Measurements from ENCODE around the gene NMT1. TPM values are rescaled to one million over a fixed set of nuclear protein-coding genes. Genes with fewer than 3 reads are reported as not detected.
A peak's percentile ranks its signal among the peaks of the same experiment; 100 is the strongest.

Gene NMT1
- total RNA-seq, 6 experiments from 2014 or later, result 135 to 152 (median 142) TPM

DNA sequence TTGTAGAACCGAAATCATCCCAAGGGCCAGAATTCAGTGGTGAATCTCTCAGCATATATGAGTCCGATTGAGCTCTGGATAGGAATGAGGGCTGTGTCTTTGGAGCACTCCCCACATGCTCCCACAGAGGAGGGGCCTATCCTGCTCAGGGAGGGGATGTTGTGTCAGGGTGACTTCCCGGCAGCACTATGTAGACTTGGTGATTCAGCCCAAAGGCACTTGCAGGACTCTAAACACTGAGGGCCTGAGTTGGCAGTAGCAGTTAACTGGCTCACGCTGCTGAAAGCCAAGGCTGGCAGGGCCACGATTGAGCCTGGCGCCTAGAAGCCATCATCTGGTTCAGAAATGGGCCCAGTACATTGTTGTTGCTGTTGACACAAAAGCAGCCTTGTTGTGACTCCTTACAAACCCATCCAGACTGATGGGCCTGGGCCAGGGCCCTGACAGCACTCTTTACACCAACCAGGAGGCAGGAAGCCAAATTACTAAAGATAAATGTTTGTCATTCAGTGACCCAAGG is 31.9 kb downstream of the NMT1 start:
- peaks cover 49% of the 10 kb centered on the region for H3K4me1 Mint-ChIP-seq (ENCODE audit: low read depth)
- TF ChIP-seq, protein P1, sequence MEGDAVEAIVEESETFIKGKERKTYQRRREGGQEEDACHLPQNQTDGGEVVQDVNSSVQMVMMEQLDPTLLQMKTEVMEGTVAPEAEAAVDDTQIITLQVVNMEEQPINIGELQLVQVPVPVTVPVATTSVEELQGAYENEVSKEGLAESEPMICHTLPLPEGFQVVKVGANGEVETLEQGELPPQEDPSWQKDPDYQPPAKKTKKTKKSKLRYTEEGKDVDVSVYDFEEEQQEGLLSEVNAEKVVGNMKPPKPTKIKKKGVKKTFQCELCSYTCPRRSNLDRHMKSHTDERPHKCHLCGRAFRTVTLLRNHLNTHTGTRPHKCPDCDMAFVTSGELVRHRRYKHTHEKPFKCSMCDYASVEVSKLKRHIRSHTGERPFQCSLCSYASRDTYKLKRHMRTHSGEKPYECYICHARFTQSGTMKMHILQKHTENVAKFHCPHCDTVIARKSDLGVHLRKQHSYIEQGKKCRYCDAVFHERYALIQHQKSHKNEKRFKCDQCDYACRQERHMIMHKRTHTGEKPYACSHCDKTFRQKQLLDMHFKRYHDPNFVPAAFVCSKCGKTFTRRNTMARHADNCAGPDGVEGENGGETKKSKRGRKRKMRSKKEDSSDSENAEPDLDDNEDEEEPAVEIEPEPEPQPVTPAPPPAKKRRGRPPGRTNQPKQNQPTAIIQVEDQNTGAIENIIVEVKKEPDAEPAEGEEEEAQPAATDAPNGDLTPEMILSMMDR (IDR thresholded peaks at IDR 0.05), result no peak
- H3K27ac Mint-ChIP-seq, result peak overlapping the region; percentile 95
- peak; percentile 98 for DNase-seq
- peaks cover 2% of the 10 kb centered on the region for H3K27me3 Mint-ChIP-seq (ENCODE audit: insufficient read depth)
- H3K9me3 Mint-ChIP-seq, result no peaks in the 10 kb centered on the region; the same call in 1 of the 2 replicates
- peak overlapping the region; percentile 67 for H3K4me3 Mint-ChIP-seq
- peaks cover 48% of the 10 kb centered on the region for H3K36me3 Mint-ChIP-seq (ENCODE audit: low read depth)

DNA sequence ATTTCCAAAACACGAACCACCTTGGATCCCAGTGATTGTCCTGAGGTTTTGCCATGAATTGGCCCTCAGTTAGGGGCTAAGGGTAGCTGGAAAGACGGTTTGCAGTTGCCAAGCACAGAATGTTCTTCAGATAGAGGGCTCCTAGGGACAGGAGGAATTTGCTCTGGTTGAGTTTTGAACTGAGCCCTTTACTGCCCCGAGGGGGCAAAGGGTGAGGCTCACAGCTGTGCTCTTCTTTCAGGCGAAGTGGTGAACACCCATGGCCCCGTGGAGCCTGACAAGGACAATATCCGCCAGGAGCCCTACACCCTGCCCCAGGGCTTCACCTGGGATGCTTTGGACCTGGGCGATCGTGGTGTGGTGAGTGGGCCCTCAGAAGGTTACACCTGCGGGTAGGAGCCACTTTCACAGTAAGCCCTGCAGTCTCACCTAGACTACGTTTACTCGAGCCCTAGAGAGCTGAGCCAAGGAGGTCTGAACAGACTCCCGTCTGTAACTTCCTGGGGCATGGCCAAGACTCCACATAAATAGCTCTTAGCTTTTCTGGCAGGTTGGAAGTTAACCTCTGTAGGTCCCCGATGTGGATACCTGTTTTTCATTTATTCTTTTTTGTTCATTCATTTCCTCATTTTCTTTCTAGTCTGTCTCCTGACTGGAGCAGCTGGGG is 32.5 kb downstream of the NMT1 start:
- H3K4me3 Mint-ChIP-seq, result peak overlapping the region; percentile 67

DNA sequence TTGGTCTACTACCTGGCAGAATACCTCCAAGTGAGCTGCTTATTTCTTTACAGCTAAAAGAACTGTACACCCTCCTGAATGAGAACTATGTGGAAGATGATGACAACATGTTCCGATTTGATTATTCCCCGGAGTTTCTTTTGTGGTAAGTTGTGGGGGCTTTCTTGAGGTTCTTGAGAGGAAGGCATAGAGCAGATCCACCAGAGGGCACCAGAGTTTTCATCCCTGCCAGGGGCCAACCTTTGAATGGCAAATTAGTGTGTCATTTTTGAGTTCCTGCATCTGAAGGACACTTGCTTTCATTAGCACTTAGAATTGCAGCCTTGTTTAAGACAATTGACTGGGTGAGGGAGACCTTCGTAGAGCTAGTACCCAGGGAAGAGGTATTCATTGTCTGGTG is 35.0 kb downstream of the NMT1 start:
- Mint-ChIP-seq H3K27me3 (ENCODE audit: insufficient read depth) (peaks cover under 1% of the 10 kb centered on the region; the same call in 1 of the 2 replicates), H3K9me3 (no peaks in the 10 kb centered on the region; the same call in 1 of the 2 replicates), H3K4me3 (no peak overlapping the region), H3K36me3 (ENCODE audit: low read depth) (peaks cover 48% of the 10 kb centered on the region), H3K27ac (no peak overlapping the region), H3K4me1 (ENCODE audit: low read depth) (peaks cover 45% of the 10 kb centered on the region)
- TF ChIP-seq, protein P1 (IDR thresholded peaks at IDR 0.05), result peak; percentile 80
- DNase-seq, result peak; percentile 32

More for the DNA sequence above, 32.5 kb downstream of the NMT1 start:
- Mint-ChIP-seq H3K9me3 (no peaks in the 10 kb centered on the region; the same call in 1 of the 2 replicates), H3K27ac (peak overlapping the region; percentile 95), H3K27me3 (ENCODE audit: insufficient read depth) (peaks cover 2% of the 10 kb centered on the region), H3K4me1 (ENCODE audit: low read depth) (peaks cover 48% of the 10 kb centered on the region), H3K36me3 (ENCODE audit: low read depth) (peaks cover 49% of the 10 kb centered on the region)
- TF ChIP-seq, protein P1 (IDR thresholded peaks at IDR 0.05), result no peak
- no peak for DNase-seq

DNA sequence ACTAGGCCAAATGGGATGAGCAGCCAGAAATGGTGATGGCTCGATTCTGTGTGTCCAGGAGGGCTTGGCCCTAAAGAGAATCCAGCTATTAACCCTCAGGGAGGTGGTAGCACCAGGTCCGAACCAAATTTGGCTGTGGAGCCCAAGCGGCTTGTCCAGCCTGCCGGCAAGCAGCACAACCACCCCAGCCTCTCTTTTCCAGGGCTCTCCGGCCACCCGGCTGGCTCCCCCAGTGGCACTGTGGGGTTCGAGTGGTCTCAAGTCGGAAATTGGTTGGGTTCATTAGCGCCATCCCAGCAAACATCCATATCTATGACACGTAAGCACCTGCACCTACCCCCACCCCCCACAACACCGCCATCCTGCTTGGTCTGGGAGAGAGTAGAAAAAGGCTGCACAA is 35.8 kb downstream of the NMT1 start:
- Mint-ChIP-seq H3K9me3 (no peaks in the 10 kb centered on the region; the same call in 1 of the 2 replicates), H3K4me1 (ENCODE audit: low read depth) (peaks cover 37% of the 10 kb centered on the region), H3K27me3 (ENCODE audit: insufficient read depth) (no peaks in the 10 kb centered on the region), H3K36me3 (ENCODE audit: low read depth) (peaks cover 43% of the 10 kb centered on the region), H3K4me3 (no peak overlapping the region), H3K27ac (no peak overlapping the region; the same call in 1 of the 2 replicates)
- DNase-seq, result no peak
- TF ChIP-seq, protein P1 (IDR thresholded peaks at IDR 0.05), result no peak

DNA sequence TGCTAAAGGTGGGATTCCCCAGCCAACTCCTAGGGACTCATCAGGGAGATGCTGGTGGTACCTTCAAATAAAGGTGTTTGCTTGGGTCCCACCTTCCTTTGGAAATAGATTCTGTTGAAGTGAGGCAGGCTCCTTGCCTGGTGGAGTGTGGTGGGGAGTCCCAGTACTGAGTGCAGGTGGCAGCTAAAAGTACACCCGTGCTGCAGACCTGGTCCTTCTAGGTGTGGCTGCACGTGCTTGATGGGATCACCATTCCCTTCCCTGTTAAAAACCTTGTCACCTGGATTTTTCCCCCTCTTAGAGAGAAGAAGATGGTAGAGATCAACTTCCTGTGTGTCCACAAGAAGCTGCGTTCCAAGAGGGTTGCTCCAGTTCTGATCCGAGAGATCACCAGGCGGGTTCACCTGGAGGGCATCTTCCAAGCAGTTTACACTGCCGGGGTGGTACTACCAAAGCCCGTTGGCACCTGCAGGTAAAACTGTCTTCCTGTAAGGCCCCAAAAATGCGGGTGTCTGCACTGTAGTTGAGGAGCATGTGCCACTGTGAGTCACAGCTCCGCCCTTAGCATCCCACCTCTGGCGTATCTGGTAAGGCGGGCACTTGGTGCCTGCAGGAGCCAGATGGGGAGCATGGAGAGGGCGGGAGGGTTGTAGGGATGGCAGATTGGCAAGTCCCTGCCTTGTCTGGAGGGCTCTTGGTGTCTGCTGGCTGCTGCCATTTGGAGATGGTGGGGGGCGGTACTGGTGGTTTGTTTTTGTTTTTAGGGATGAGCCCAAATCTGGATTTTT is 37.2 kb downstream of the NMT1 start:
- Mint-ChIP-seq H3K9me3 (no peaks in the 10 kb centered on the region), H3K27me3 (ENCODE audit: insufficient read depth) (peaks cover 2% of the 10 kb centered on the region; the same call in 1 of the 2 replicates), H3K4me3 (no peak overlapping the region), H3K36me3 (ENCODE audit: low read depth) (peaks cover 38% of the 10 kb centered on the region), H3K4me1 (ENCODE audit: low read depth) (peaks cover 30% of the 10 kb centered on the region), H3K27ac (peak overlapping the region; percentile 35; the same call in 1 of the 2 replicates)
- TF ChIP-seq, protein P1 (IDR thresholded peaks at IDR 0.05), result no peak
- no peak for DNase-seq

Data from HFFc6 (cell line).